Stomach (tissue), 9 donors: ENCODE data around the gene PKHD1. TPM values are rescaled to one million over a fixed set of nuclear protein-coding genes. Genes with fewer than 3 reads are reported as not detected.

ENCODE experiments used
- DNase-seq, 2 donors: peaks; one replicate each; pipeline versions ENCODE4 v3.0.0 to v3.0.0-alpha.2; 2013 to 2019
- H3K27ac ChIP-seq, 5 donors: fragments of 200-600 bp in 4 of 5; sonication (generic) in 4 of 5; one replicate each; pipeline ENCODE4 v1.5.1; 2013 to 2019; ENCODE audit warnings: mild to moderate bottlenecking in 1 of 5, moderate library complexity in 1 of 5
- H3K27me3 ChIP-seq, 3 donors: fragments of 200-600 bp; sonication (generic); one replicate each; pipeline ENCODE4 v1.5.1; 2017 to 2019; ENCODE audit warnings: mixed run types in 1 of 3
- H3K36me3 ChIP-seq, 4 donors: fragments of 200-600 bp; sonication (generic); 1 replicate in 3 of 4; 2 replicates in 1 of 4; pipeline ENCODE4 v1.5.1; 2016 to 2019
- H3K4me1 ChIP-seq, 4 donors: fragments of 200-600 bp; sonication (generic); one replicate each; pipeline ENCODE4 v1.5.1; 2016 to 2019
- H3K4me3 ChIP-seq, 4 donors: fragments of 200-600 bp; sonication (generic) in 3 of 4; one replicate each; pipeline ENCODE4 v1.5.1; 2016 to 2019; ENCODE audit warnings: mild to moderate bottlenecking in 1 of 4
- H3K9me3 ChIP-seq, 4 donors: fragments of 200-600 bp; sonication (generic); one replicate each; pipeline ENCODE4 v1.5.1; 2016 to 2019
- EP300 ChIP-seq: sonication (generic); formaldehyde crosslinking; IDR thresholded peaks from one replicate; pipeline ENCODE4 v1.6.1; 2017; ENCODE audit warnings: antibody characterized with exemption
- POLR2A ChIP-seq, 4 donors: fragments of 450-650 bp; IDR thresholded peaks; one replicate each; pipeline ENCODE4 v1.6.1; 2016; ENCODE audit warnings: antibody characterized with exemption in 4 of 4, control low read depth in 2 of 4, mild to moderate bottlenecking in 1 of 4, moderate library complexity in 1 of 4
- POLR2AphosphoS5 ChIP-seq, 3 donors: sonication (generic); formaldehyde crosslinking; IDR thresholded peaks; one replicate each; pipeline ENCODE4 v1.6.1; 2016; ENCODE audit warnings: antibody characterized with exemption in 3 of 3
- WGBS, 5 donors: extraction: QIAGEN DNeasy Blood & Tissue Kit in 3 of 5; methylation state at CpG; one replicate each; pipeline versions ENCODE4 v1.1.5 to v1.1.7; 2013 to 2018; 5-methylcytosine and 5-hydroxymethylcytosine counted together
- intact Hi-C: fragments of 100-400 bp; cut with DNase I; formaldehyde crosslinking; loops from one replicate; pipeline ENCODE4 v1.15.1; 2023; ENCODE audit warnings: low total_unique reads
- polyA plus RNA-seq, 3 donors: library from polyadenylated mRNA; stranded (reverse); fragments of 200-250 nt; gene quantifications; one replicate each; pipeline ENCODE4 v1.2.3, GENCODE V29; 2013
- total RNA-seq, 5 donors: library from RNA; depleted of rRNA; stranded (reverse); fragments of >200 nt; gene quantifications; one replicate each; pipeline versions ENCODE4 v1.1.0 to v1.2.3, GENCODE V29; 2014 to 2016
- TF ChIP-seq, protein P1 (sequence below), 7 experiments: fragments of 450-650 bp in 4 of 7; fragments of 200-600 bp in 3 of 7; sonication (generic) in 3 of 7; IDR thresholded peaks; one replicate each; pipeline ENCODE4 v1.5.1; 2016 to 2019; ENCODE audit warnings: antibody characterized with exemption in 7 of 7, control low read depth in 2 of 7, mild to moderate bottlenecking in 1 of 7
- donor health status: healthy with polysubstance abuse.
- donor health status: Bipolar disorder and iron deficiency.
- donor health status: healthy.

Gene PKHD1
- total and polyA plus RNA-seq, 8 donors: 0.19 to 19.2 (median 4.6) TPM; not detected in 2

DNA sequence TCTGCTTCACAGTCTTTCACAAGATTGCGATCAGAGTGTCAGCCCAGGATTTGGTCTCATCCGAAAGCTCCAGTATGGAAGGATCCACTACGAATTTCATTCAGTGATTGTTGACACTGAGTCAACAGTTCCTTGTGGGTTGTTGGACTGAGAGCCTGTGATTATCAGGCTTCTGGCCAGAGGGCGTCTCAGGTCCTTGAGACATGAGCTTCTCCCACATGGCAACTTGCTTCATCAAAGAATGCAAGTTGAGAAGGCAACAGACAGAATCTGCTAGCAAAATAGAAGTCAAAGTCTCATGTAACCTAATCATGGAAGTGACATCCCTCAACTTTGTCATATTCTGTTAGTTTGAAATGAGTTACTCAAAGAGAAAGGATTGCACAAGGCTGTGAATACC is 40.5 kb upstream of the PKHD1 start:
- WGBS, 5 donors: 48 to 67% (median 56%) methylated on average over 4 of the region's 4 CpGs
- TF ChIP-seq POLR2AphosphoS5 (IDR thresholded peaks at IDR 0.05): no peak
- no peaks in the 10 kb centered on the region for H3K4me1 ChIP-seq
- H3K36me3 ChIP-seq: no peaks in the 10 kb centered on the region
- intact Hi-C loops: no loop called here
- no peak overlapping the region for H3K4me3 ChIP-seq
- DNase-seq: no peak
- H3K27ac ChIP-seq: no peak overlapping the region
- H3K27me3 ChIP-seq: no peaks in the 10 kb centered on the region
- H3K9me3 ChIP-seq: no peaks in the 10 kb centered on the region

DNA sequence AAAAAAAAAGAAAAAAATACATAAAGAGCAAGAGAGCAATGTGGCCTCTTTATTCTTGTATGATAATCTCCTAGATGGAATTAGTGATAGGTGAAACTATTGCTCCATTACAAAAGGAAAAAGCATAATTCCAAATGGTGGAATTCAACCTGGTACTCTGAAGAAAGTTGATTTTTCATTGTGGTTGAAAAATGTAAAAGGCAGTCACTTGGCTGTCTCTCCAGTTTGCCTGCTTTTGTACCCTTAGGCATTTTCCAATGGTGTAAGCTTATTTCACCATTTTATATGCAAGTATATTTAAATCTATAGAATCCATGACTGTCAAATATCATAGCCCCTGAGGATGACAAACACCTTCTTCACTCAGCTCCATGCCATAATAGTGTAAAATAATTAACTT is 38.8 kb upstream of the PKHD1 start:
- Histone ChIP-seq H3K36me3 (no peaks in the 10 kb centered on the region), H3K4me1 (no peaks in the 10 kb centered on the region), H3K27ac (no peak overlapping the region), H3K9me3 (no peaks in the 10 kb centered on the region), H3K27me3 (no peaks in the 10 kb centered on the region), H3K4me3 (no peak overlapping the region)
- no peak for TF ChIP-seq EP300
- TF ChIP-seq, protein P1, sequence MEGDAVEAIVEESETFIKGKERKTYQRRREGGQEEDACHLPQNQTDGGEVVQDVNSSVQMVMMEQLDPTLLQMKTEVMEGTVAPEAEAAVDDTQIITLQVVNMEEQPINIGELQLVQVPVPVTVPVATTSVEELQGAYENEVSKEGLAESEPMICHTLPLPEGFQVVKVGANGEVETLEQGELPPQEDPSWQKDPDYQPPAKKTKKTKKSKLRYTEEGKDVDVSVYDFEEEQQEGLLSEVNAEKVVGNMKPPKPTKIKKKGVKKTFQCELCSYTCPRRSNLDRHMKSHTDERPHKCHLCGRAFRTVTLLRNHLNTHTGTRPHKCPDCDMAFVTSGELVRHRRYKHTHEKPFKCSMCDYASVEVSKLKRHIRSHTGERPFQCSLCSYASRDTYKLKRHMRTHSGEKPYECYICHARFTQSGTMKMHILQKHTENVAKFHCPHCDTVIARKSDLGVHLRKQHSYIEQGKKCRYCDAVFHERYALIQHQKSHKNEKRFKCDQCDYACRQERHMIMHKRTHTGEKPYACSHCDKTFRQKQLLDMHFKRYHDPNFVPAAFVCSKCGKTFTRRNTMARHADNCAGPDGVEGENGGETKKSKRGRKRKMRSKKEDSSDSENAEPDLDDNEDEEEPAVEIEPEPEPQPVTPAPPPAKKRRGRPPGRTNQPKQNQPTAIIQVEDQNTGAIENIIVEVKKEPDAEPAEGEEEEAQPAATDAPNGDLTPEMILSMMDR (IDR thresholded peaks at IDR 0.05): no peak
- no peak for TF ChIP-seq POLR2A (IDR thresholded peaks at IDR 0.05)
- TF ChIP-seq POLR2AphosphoS5 (IDR thresholded peaks at IDR 0.05): no peak
- DNase-seq: no peak
- intact Hi-C loops: no loop called here

DNA sequence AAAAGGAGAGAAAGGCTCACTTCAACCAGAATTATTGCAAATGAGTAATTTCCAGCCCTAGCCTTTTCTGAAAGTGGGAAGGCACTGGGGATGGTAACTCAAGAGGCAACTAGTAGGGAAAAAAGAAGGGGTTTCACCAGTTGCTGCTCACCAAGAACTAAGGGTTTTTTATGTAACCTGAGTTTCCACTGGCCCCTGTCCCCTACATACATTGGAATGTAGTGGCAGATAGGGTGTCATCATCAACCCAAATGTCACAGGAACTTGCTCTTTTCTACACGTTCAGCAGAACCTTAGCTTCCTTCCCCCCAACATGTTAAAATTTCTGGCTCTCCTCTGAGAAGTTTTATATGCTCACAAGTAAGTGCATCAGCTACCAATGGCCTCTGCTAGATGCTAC is 38.2 kb upstream of the PKHD1 start:
- DNase-seq: no peak
- no peaks in the 10 kb centered on the region for H3K4me1 ChIP-seq
- H3K9me3 ChIP-seq: no peaks in the 10 kb centered on the region
- 42 to 63% (median 52%) methylated on average over 1 of the region's 1 CpG for WGBS, 5 donors
- no peaks in the 10 kb centered on the region for H3K27me3 ChIP-seq
- peak overlapping the region in 1 of 5 donors; percentile 2 for H3K27ac ChIP-seq
- H3K36me3 ChIP-seq: no peaks in the 10 kb centered on the region
- TF ChIP-seq EP300 (no peak), POLR2AphosphoS5 (IDR thresholded peaks at IDR 0.05) (no peak), POLR2A (IDR thresholded peaks at IDR 0.05) (no peak)
- TF ChIP-seq, protein P1 (IDR thresholded peaks at IDR 0.05): no peak
- no peak overlapping the region for H3K4me3 ChIP-seq
- intact Hi-C loops: no loop called here

DNA sequence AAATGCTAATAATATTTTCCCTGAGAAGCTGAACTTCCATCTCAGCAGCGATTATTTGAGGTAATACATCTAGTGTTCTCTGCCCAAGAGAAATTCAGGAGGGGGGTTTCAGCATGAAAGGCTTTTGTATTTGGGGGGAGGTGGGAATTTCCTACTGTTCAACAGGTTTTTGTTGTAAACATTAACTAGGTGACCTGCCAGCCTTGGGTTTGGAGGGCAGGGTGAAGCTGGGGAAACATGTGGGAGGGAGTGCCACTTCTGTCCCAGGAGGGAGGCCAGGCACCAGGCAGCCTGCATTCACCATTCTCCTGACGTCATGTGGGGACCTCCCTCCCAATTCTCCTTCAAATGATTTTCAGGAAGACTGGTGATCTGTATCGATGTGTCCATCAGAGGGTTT is 37.7 kb upstream of the PKHD1 start:
- 40 to 66% (median 44%) methylated on average over 3 of the region's 3 CpGs for WGBS, 5 donors
- Histone ChIP-seq H3K27ac (peak overlapping the region in 2 of 5 donors; percentile 2 to 28), H3K36me3 (no peaks in the 10 kb centered on the region), H3K27me3 (no peaks in the 10 kb centered on the region), H3K9me3 (peaks cover 0 to 2% (median 0%) of the 10 kb centered on the region in 4 donors), H3K4me3 (no peak overlapping the region), H3K4me1 (no peaks in the 10 kb centered on the region)
- TF ChIP-seq EP300 (no peak), POLR2AphosphoS5 (IDR thresholded peaks at IDR 0.05) (no peak), POLR2A (IDR thresholded peaks at IDR 0.05) (no peak)
- intact Hi-C loops: no loop called here
- DNase-seq: peak in 1 of 2 donors; percentile 8

DNA sequence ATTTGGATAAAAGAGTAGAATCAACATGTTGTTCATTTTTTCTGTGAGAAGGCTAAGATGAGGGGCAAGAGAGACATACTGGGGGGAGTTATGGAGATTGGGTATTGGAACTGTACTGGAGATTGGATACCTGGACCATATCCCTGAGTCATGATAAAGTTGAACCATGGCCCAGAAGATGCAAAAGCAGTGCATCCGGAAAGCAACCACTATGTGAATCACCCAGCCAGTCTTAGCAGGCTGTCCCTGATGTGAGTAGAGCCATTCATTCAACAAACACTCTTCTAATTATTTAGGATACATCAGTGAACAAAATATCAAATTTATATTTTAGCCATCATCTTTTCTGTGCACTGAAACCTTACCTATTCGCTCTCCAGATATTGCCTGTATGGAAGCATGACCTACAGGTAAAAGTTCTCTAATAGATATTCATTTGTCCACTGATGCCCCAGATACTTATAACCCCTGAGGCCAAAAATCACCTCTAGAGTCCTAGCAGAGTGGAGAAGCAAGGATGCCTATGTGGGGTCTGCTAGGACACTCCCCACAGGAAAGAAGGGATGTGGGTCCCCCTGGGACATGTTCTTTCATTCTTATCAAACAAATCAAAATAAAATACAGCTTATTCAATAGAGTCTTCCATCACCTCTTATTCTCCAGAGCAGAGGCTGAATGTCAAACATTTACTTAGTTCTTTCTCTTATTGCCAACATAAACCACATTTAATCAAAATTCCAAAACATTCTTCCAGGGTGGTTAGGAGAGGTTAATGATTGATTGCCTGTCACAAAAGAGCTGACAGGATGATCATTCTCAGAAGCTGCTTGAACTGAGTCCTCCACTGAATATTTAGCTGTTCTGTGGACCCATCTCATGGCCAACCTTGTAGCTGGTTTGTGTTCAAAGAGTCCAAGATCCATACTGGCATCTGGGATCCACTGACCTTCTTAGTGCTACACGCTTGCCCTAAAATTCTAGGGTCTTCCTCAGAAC is 37.0 kb upstream of the PKHD1 start:
- DNase-seq: peak in 1 of 2 donors; percentile 5
- H3K27me3 ChIP-seq: no peaks in the 10 kb centered on the region
- no peaks in the 10 kb centered on the region for H3K36me3 ChIP-seq
- H3K9me3 ChIP-seq: peaks cover 0 to 8% (median 0%) of the 10 kb centered on the region in 4 donors
- peak overlapping the region in 2 of 5 donors; percentile 2 to 28 for H3K27ac ChIP-seq
- TF ChIP-seq EP300: no peak
- no peaks in the 10 kb centered on the region for H3K4me1 ChIP-seq
- WGBS, 5 donors: 52 to 73% (median 55%) methylated on average over 3 of the region's 3 CpGs
- H3K4me3 ChIP-seq: no peak overlapping the region
- intact Hi-C loops: no loop called here

DNA sequence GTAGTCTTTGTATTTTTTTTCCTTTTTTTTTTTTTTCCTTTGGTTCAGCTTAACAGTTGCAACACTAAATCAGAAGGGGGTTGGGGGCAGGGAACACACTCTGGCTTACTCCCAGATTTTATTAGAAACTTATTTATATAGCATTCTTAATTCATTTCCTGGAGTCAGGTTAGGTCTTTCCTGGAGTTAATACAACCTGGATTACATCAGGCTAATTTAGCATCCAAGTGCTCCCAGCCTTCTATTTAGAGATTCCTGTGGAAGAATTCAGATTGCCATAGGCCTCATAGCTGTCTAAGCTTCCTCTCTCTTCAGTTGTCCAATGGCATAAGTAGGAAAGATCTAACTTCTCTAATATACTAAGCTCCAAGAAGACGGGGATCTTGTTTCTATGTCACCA is 35.8 kb upstream of the PKHD1 start:
- intact Hi-C loops: no loop called here
- no peak for DNase-seq
- no peak overlapping the region for H3K4me3 ChIP-seq

More for the DNA sequence above, 35.8 kb upstream of the PKHD1 start:
- no peaks in the 10 kb centered on the region for H3K4me1 ChIP-seq
- no peaks in the 10 kb centered on the region for H3K36me3 ChIP-seq
- H3K27ac ChIP-seq: no peak overlapping the region
- TF ChIP-seq, protein P1 (IDR thresholded peaks at IDR 0.05): no peak
- TF ChIP-seq POLR2AphosphoS5 (IDR thresholded peaks at IDR 0.05) (no peak), EP300 (no peak), POLR2A (IDR thresholded peaks at IDR 0.05) (no peak)
- H3K27me3 ChIP-seq: no peaks in the 10 kb centered on the region
- peaks cover 0 to 18% (median 0%) of the 10 kb centered on the region in 4 donors for H3K9me3 ChIP-seq
- 84 to 95% (median 93%) methylated on average over 1 of the region's 1 CpG for WGBS, 5 donors
